Stimulated activated CD8-positive, alpha-beta memory T cell treated with anti-CD3 and anti-CD28 coated beads, Interleukin-12 subunit alpha, Interleukin-12 subunit beta, amount 100 ng/mL, for 4 hours (primary cell): ENCODE results near the gene IQGAP3.

ENCODE experiments used
- DNase-seq: peaks from one replicate; pipeline ENCODE4 v3.0.0-alpha.2; 2020; ENCODE audit warnings: low read depth

Gene IQGAP3

DNA sequence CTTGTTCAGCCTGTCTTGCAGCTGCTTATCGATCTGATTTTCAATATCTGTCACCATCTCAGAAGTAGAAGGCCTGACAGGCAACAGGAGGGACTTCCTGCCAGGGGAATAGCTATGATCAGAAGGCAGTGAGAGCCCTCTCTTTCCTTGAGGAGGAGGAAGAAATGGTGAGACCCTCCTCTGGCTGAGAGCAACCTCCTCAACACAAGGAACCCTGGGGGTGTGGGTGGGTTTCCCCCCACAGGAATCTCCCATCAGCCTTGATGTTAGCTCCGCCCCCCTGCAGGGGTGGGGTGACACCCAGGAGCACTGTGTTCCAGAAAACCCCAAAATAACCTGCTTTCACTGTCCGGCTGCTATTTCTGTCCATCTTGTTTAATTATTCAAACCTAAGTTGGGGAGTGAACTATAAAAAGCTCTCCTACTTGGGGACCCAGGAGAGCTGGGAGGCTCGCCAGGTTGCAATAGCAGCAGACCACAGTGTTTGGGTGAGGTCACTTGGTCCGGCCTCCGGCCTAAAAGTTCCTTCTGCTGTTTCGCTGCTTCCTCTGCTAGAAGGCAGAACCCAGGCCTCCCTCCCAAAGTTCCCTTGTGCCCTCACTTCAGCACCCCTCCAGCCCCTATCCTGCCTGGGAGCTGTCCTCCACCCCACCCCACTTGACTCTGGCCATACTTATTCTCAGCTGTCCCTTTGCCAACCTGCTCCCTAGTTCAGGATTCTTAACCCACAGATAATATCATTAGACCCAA is 64.0 kb downstream of the IQGAP3 start:
- no peak for DNase-seq

DNA sequence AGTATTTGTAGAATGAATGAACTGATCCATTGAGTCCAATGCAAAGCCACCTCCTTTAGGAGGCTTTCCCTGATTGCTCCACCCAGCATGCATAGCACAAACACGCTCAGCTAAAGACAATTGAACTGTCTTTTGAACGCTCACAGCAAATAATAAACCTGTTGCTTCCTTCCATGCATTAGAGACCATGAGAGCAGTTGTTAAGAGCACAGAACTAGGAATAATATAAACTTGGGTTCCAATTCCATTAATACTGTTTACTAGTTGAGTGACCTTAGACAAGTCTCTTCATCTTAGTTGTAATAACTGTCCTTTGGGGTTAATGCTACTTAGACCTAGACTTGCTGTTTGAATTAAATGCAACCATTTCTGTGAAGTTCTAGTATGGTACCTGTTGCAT is 65.9 kb downstream of the IQGAP3 start:
- no peak for DNase-seq

DNA sequence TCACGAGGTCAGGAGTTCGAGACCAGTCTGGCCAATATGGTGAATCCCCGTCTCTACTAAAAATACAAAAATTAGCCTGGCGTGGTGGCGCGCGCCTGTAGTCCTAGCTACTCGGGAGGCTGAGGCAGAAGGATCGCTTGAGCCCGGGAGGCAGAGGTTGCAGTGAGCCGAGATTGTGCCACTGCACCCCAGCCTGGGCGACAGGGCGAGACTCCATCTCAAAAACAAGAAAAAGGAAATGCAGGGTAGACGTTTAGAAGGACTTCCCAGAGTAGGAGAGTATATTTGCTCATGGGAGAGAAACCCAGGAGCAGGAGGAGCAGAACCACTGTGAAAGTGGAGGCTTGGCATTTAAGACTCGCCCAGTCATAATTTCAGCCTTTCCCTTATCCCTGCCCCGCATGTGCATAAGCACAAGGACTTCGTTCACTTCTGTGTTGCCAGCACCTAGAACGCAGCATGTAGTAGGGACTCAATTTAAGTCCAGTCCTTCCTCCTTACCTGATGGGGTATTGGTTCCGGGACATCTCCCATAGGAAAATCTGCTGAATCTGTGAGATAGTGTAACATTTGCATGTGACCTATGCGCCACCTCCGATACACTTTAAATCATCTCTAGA is 66.6 kb downstream of the IQGAP3 start:
- DNase-seq: no peak

DNA sequence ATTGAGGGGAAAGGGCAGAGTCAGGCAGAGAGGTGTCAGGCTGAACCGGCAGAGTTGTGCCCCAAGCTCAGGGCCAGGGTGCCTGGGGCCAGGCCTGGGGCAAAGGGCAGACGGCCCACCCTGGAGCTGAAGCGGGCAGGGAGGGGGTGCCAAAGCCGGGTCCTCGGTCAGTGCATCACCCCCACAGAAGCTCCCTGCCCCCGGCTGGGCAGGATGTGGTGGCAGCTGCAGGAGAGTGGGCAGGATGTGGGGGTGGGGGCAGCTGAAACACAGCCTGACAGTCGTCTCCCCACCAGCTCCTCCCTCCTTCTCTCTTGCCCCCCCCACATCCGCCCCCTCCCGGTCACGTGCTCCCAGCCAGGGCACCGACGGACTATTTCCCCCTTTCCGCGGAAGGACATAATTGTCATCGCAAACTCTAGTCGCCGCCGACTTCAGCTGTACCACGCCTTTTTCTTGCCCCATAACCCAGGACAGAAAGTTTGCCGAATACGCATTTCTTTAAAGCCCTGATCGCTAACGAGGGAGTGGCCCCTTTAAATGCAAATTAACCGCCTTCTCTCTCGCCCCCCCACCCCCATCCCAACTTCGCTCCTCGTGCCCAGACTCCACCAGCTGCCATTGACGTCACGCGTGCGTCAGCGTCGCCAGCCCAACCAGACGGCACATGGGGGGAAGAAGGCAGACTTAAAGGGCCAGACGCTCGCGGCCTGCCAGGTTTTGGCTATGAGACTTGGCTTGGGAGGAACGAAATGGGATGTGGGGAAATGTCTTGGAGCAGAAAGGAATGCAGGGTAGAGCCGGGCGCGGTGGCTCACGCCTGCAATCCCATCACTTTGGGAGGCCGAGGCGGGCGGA is 67.3 kb downstream of the IQGAP3 start:
- DNase-seq: peak; percentile 97

DNA sequence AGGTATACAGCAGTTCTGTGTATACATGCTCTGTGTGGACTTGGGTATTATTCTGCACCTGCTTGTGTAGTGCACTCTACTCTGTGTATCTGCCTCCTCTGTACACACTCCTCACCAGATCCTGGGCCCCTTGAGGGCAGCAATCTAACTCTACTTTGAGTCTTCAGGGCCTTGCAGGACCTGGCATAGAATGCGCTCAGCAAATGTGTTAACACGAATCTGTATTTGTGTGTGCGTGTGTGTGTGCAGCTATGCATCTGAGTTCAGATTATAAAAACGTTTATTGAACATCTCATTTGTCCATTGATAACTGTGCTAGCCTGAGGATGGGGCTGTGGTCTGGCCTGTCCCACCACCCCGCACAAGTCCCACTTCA is 67.9 kb downstream of the IQGAP3 start:
- no peak for DNase-seq

DNA sequence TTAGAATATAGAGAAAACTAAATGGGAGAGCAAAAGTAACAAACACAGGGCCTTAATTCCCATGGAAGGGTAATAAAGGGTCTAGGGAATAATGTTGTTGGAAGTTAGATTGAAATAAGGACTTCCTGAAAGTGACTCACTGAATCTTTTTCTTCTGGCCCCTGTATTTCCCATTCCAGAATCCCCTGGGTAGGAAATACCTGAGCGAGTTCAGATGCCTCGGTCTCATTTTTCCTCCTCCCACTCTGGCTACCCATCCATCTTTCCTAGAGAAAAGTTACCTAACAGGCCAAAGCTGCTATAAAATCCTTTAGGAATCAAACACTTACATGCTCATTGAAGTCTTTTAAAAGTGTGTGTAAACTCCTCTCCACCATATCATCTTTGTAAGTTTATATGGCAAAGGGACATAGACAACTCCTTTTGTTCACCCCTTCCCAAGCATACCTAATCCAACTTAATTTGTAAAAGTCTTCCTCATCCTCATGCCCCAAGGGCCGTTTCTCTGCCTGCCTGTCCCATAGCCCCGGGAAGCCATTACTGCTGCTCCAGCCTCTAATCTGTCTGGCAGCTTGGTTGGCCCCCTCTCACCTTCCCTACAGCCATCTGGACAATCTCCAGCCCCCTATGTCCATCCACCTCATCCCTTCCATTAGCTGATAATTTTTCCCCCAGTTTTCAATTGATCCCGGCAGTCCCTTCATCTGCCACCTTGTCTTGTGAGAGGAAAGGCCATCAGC is 68.5 kb downstream of the IQGAP3 start:
- DNase-seq: no peak

DNA sequence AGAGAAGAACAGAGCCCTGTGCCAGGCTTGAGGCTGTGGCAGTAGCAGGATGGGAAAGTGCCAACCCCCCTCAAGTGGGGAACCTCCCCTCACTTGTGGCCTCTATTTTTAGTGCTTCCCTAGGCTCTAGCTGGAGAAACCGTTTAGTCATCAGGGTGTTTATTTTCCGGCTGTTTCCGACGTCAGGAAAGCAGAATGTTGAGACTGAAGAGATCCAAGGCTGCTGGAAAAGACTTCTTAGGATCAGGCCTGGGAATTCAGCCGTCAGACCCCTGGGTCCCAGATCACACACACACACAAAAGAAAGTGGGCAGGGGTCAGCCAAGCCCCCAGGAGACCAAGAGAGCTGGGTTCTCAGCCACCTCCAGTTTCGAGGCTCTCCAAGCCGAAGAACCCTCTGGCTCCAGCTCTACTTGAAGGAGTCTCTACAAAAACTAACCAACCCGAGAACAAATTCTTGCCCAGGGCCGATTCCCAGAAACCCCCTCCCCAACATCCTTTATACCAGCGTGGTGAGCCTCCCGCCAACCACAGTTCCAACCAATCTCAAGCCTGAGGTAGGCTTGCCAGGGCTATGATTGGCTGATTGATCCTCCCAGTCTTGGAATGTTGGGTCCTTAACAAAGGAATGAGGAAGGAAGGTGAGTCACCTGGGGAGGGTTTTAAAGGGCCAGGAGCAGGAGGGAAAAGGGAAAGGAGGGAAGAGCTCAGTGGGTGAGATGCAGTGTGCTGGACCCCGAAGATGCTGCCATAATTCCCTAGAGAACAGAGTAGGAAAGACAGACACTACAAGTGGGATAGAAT is 69.3 kb downstream of the IQGAP3 start:
- no peak for DNase-seq

DNA sequence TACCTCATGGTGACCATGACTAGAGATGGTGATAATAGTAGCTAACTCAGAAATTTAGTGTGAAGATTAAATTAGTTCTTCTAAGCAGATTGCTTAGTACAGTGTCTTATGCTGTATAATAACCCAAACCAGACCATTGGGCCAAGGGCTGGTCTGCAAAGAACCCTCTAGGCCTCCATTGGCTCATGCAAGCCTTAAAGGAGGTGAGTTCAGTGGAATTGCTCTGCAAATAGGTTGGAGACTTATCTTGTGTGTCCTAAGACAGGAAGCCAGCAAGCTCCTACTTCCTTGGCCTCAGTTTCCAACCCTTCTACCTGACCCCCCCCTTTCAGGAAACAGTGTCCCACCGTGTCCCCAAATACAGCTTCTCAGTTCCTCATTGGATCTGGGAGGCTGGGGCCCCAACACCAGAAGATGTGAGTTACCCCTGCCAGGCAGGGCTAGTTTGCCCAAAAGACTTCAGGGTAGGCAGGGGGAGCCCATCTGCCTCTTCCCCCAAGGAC is 69.9 kb downstream of the IQGAP3 start:
- DNase-seq: no peak

DNA sequence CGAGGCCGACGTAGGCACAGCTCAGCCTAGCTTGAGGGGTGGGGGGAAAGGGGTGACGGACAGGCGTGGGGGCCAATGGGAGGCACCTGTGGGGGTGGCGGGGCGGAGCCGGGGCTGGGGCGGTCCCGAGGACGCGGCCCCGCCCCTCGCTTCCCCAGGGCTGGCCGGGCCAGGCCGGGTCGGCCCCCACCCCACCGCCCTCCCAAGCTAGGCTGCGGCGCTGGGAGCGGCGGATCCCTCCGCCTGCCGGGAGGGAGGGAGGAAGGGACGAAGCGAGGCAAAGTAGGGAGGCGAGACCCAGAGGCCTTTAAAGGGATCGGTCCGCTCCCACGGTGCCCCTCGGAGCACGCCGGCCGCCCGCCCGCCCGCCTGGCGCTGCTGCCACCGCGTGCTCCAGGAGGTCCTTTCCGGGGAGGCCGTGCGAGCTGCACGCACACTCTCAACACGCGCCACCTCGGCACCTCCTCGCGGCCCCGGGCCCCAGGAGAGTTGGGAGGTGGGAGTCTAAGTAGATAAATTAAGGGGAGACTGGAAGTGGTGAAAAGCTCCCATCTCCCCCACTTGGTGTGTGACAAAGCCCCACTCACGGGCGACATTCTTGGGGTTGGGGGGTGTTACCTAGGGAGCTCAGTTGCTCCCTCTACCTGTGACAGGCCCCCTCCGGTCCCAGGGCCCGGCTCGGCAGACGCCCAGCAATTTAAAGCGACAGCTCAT is 71.4 kb downstream of the IQGAP3 start:
- DNase-seq: peak; percentile 90

DNA sequence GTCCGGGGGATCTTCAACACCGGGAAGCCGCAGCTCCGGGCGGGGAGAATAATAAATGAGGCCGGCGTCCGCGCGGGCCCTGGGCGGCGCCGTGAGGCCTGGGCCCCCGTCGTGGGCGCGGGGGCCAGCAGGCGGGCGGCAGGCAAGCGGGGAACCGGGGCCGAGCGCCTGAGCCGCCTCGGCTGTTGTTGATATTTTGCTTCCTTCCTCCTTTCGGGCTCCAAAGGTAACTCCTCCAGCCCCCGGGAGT is 71.9 kb downstream of the IQGAP3 start, which contains the start of gene MEF2D:
Gene MEF2D (minus strand): TSS at position 233 of the 250 bp plus-strand sequence. CDS start 17,483 bp downstream, outside the sequence.
- DNase-seq: no peak

DNA sequence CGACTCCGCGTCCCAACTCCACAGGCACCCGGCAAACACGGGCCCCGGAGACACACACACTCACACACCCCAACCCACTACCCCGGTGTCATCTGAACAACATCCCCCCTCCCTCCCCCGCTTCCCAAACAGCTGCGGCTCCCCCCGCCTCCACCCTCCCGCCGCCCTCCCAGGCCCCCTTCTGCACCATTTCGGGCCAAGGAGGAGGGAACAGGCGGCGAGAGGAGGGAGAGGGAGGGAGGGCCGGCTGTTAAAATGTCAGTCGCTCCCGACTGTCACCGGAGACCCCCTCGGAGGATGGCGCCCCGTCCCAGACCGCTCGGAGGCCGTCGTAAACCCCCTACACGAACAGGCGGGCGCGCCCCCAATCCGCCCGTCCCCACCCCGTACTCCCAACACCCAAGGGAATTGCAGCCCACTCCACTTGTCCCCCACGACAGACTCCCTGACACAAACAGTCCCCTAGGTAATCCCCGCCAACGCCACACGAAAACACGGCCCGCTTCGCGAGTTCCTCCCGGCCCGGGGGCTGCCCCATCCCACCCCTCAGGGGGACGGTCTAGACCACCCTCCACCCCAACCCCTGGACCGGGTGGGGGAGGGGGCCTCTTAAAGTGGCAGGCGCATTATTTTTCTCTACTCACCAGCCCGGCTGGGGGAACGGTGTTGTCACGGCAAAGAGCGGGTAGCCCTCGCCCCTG is 72.4 kb downstream of the IQGAP3 start:
- DNase-seq: no peak

DNA sequence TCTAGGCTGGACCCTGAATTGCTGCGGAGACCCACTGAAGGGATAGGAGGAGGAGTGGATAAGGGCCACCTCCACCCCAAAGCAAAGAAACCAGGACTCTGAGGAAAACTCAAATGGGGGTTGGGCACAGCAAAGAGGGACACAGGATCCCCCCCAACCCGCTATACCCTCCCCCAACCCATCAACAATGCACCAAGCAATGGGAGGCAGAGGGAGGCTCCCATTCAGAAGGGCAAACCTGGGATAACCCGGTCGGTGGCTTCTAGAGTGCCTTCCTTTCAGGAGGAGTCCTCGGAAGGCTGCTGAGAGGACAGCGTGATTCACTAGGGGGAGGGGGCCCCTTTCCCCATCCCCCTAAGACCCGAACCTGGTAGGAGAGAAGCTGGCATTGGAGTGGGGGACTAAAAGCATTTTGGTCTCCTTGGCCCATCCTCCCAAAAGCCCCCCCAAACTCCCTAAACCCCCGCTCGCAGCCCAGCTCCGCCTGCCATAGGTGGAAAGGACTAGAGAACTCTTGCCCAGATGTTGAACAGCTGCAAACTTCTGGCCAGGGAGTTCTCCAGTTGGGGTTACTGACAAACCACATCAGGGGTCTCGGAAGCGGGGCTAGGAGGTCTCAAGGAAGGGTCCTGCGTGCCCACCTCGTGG is 73.0 kb downstream of the IQGAP3 start:
- no peak for DNase-seq

DNA sequence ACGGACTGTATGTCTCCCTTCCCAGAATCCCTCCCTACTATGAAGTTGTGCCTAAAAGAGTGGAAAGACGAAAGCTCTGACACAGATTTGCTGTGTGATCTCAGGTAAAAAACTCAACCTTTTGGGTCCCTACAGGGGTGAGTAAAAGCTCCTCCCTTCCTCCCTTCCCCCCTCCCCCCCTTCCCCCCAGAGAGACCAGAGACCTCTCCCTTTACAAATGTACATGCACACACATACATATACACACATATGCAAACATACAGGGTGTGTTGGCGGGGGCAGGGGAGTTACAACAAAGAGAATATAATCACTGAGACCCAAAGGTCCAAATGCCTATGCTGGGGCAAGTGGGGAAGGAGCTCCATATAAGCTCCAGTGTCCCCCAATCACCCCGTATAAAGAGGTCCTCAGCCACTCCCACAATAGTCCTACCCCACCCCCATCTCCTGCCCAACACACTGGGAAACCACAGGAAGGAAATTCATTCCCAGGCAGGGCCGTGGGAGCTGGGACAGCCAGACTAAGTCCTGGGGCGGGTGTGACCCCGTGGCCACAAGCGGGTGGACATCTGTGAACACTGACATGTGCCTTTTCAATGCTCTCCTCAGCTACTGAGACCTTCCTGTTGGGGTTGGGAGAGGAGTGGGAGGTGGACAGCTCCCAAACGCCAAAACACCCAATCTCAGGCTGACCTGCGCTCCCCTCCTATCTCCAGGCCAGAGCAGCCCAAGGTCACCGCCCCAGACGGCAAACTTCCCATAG is 73.8 kb downstream of the IQGAP3 start:
- no peak for DNase-seq

DNA sequence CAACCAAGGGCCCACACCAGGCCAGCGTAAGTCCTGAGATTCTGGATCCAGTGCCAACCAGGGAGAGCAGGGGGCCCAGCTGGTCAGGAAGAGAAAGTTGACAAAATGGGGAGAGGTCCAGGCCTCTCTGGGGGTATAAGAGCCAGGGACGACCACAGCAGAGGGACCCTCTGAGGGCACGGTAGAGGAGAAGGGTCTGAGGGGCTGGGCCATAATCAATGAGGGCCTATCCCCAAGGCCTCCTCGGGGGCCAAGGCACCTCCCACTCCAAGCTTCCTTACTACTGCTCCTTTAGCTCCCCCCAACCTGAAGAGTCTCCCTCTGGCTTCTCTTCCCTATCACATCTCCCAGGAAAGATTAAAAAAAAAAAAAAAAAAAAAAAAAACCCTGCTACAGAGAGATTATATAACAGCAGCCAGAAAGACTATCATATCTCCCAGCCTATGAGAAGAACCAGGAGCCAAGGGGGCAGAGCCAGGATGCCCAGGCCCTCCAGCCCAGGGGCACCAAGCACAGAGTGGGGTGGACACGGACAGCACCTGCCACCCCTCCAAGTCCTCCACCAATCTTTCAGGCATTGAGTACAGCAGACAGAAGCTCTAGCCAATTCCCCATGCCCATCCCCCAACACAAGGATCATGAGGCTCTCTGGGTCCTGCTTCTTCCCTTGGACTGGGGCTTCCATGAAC is 74.5 kb downstream of the IQGAP3 start:
- no peak for DNase-seq

DNA sequence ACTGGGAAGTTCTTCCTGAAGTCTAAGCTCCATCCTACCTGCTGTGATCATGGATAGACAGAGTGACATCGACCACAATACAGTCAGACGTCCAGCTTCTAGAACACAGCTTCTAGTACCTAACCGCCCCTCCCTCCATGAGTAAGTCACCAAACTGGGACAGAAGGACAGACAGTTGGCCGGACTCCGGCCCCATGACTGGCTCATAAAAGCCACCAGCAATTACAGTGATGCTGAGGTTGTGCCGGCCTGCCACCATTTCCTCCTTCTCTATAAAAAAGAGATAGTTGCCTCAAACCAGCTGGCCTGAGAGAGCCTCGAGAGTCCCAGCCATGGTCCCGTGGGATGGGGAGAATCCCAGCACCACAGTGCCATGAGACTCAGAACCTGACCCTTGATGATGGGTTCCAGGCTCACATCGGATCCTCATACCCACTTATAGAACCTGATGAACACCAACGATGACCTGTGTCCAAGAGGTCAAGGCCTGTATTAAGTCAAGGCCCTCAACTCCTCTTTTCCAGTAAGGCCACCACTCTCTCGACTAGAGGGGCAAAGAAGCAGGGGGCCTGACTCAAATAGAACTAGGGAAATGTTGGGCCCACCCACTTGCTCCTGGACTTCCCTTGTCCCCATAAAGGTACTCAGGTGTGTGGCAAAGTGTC is 75.2 kb downstream of the IQGAP3 start:
- DNase-seq: no peak

DNA sequence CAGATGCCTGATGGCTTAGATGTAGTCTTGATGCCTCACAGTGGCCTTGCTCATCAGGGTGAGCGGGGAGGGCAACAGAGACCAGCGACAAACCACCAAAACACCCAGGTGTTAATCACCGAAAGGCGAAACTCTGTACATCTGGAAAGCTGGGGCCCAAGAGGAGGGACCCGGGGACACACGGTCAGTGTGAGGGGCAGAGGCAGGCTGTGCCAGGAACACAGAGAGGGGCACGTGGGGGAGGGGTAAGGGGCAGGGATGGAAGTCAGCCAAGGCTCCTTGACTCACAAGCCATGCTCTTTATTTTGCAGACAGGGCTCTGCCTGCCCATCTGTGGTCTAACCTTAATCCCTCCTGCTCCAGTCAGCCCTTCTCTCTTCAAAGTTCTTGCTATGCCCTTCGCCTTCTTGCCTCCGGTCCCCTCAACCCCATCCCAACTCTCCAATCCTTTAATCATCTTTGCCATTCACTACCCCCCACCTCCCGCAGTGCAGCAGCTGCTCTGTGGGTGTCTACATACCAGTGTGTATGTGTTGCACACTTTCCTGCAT is 76.1 kb downstream of the IQGAP3 start:
- no peak for DNase-seq

DNA sequence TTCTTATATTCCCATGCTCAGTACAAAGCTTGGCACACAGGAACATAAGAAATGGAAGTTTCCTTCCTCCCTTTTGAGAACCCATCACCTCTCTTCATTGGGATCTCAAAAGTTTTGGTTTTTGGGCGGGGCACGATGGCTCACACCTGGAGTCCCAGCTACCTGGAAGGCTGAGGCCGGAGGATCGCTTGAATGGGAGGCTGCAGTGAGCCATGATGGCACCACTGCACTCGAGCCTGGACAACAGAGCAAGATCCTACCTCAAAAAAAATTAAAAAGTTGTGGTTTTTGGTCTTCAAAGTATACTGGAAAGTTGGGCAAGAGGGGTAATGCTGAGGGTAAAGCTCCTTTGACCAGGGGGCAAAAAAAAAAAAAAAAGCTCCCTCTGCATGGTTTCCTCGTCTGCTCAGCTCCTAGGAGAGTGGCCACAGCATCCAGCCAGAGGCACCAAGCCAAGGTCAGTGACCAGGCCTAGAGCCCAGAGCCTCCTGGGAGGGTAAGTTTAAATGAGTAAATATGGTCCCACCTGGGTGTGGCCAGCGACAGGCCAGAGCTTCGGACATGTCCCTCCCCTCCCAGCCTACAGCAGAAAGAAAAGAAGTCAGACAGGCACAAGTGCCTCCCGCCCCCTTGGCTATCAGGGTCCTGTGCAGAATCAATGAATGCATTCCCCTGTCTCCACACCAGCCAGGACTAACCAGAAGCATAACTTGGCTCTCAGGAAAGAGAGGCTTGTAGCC is 76.8 kb downstream of the IQGAP3 start:
- no peak for DNase-seq
